GM10266 (cell line): ENCODE data around the gene GABRG3.

Experiments used
- DNase-seq: peaks from one replicate; pipeline ENCODE4 v3.0.0; 2012; ENCODE audit errors: extremely low spot score
- TF ChIP-seq, protein P1 (sequence below): IDR thresholded peaks from 2 replicates; pipeline ENCODE4 v1.5.1; 2012; ENCODE audit warnings: mild to moderate bottlenecking, low read depth; ENCODE audit not compliant: control insufficient read depth, insufficient read depth; ENCODE audit errors: missing control alignments

The GABRG3 gene

GRCh38 chr15:27278761-27279160 is 307.8 kb downstream of the GABRG3 start:
- TF ChIP-seq, protein P1, sequence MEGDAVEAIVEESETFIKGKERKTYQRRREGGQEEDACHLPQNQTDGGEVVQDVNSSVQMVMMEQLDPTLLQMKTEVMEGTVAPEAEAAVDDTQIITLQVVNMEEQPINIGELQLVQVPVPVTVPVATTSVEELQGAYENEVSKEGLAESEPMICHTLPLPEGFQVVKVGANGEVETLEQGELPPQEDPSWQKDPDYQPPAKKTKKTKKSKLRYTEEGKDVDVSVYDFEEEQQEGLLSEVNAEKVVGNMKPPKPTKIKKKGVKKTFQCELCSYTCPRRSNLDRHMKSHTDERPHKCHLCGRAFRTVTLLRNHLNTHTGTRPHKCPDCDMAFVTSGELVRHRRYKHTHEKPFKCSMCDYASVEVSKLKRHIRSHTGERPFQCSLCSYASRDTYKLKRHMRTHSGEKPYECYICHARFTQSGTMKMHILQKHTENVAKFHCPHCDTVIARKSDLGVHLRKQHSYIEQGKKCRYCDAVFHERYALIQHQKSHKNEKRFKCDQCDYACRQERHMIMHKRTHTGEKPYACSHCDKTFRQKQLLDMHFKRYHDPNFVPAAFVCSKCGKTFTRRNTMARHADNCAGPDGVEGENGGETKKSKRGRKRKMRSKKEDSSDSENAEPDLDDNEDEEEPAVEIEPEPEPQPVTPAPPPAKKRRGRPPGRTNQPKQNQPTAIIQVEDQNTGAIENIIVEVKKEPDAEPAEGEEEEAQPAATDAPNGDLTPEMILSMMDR = no peak
- no peak for DNase-seq

DNA sequence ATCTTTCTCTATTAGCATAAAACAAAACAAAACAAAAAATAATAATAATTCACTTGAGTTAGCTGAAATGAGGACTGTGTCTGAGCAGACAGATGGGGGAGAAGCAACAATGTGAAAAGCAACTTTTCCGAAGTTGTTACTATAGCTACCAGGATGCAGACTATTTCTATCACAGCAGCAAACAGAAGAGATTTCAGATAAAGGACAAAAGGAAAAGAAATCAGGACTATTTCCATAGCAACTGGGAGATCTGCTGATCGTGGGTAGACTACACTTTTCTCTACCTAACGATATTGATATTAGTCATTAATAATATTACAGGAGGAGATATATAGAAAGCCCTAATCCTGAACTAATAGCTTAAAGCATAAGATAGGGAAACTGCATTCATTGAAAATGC is 321.7 kb downstream of the GABRG3 start:
- DNase-seq = no peak
- TF ChIP-seq, protein P1 = no peak

DNA sequence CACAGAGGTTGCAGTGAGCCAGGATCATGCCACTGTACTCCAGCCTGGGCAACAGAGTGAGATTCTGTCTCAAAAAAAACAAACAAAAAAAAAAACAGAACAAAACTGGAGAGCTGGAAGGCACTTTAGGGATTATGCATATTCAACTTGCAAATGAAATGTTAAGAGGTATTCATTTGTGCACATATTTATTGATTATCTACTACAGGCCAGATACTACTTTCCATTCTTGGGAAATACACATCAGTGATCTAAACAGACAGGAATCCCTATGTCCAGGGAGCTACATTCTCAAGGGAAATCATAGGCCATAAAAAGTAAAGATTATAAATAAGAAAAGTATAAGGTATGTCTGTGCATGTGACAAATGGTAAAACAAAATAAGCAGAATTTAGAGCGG is 322.6 kb downstream of the GABRG3 start:
- no peak for DNase-seq
- TF ChIP-seq, protein P1 = no peak

DNA sequence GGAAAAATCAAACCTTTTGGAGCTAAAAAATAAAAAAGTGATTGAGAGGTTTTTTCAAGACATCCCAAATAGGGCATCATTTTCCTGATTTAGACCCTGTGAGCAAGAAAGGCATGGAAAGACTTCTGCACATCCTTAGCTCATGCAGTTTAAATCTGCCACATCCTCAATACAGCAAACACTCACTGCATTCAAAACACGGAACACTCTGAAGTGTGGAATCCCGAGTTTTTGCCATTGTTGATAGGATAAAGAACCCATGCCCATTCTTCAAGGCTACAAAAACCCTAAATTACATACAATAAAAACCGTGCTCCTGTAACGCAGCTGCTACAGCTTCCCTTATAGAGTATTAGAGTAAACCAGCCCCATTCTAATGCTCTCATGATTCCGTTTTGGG is 346.8 kb downstream of the GABRG3 start:
- DNase-seq = no peak
- TF ChIP-seq, protein P1 = no peak

DNA sequence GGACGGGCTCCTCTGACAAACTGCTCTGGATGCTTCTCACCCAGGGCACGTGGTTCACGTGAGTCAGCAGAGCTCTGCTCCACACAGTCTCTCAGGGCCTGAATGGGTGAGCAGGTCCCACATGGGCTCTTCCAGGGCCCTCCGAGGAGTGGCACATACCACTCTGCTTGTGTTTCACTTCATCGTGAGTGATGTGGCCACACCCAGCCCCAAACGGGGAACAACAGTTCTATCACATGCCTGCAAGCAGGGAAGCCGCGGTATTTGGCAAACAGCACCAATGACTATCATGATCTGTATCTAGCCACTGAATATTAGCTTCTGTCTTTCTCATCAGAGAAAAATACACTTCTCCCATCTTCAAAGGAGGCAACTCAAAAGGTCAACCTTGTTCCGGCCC is 352.8 kb downstream of the GABRG3 start:
- DNase-seq = no peak

DNA sequence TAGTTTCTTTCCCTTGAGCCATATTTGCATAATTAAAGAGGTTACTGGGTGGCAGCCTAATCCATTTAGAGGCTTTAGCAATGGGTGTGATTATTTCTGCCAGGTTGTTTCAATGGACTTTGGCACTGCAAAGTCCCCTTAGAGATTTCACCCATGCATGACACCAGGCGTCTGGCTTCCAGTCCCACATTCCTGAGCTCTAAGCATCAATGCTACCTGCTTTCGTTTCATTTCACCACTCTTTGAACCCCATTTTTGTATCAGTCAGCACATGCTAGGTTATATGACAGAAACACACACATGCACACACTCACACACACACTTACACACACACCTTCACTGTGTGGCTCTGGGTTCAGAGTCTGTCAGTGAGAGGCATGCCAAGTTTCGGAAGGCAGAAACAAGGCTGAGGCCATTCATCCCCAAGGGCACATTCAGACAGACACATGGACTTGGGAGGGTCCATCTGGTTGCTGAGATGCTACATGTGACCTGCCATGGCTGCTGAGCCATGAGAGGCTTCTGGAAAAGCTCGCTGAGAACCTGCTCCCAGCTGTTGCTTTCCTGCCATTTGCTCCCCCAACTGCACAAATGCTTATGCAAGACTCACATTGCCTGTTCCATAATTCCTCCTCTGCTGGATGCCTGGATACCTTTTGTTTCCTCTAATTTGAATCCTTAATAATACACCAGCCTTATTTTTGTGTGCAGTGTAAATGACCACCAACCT is 354.1 kb downstream of the GABRG3 start:
- no peak for DNase-seq
- TF ChIP-seq, protein P1 = no peak

More for the DNA sequence above, 352.8 kb downstream of the GABRG3 start:
- TF ChIP-seq, protein P1 = no peak

DNA sequence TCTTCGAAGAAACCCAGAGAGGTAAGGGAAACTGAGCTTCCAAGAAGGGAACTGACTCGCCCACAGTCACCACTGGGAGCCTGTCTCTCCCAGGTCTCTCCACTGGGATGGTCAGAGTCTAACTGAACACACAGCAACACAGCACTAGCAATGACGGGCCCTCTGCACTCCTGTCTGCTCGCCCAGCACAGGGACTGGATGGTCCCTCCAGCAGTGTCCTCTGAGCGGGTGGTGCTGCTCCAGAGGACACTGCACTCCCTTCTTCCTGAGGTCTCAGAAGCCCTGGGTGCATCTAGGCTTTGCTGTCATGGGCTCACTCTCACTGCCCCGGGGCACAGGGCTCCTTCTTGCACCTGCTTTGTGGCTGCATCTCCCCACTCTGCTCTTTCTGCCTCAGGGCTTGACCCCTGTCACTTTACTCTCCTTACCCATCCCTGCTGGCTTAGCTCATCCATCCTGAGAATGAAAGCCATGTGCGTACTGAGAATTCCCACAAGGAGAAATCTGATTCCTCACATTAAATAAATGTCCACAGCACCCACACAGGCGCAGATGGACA is 356.6 kb downstream of the GABRG3 start:
- no peak for DNase-seq
- TF ChIP-seq, protein P1 = no peak
